DOHH2 (cell line): ENCODE data around the gene TUBB.

Source experiments
- EZH2phosphoT487 ChIP-seq: fragments of 200-600 bp; sonication (generic); IDR thresholded peaks from 2 replicates; pipeline ENCODE4 v1.6.1; 2017; ENCODE audit warnings: borderline replicate concordance, mild to moderate bottlenecking, antibody characterized with exemption, low read length, moderate library complexity, mixed read lengths
- TF ChIP-seq, protein P1 (sequence below): fragments of 200-600 bp; sonication (generic); IDR thresholded peaks from one replicate; pipeline ENCODE4 v1.5.1; 2014; ENCODE audit warnings: antibody characterized with exemption, mild to moderate bottlenecking, low read depth, low read length; ENCODE audit not compliant: poor library complexity, severe bottlenecking

DNA sequence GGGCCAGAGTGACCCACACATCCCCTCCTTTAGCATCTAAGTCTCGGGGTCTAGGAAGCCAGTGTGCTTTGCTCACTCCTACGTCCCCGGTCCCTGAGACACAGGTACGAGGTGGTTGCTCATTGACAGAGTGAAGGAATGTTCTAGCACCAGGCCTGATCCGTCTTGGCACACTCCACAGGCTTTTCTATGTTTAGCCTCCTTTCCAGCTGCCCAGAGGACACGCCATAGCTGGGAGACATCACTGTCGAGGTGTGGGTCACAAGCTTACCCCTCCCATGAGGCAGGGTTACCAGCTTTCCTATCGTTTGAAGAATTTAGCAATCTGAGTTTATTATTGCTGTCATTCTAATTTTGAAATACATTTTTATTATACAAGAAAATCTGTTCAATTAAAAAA, 54.5 kb downstream of the TUBB start:
- TF ChIP-seq, protein P1, sequence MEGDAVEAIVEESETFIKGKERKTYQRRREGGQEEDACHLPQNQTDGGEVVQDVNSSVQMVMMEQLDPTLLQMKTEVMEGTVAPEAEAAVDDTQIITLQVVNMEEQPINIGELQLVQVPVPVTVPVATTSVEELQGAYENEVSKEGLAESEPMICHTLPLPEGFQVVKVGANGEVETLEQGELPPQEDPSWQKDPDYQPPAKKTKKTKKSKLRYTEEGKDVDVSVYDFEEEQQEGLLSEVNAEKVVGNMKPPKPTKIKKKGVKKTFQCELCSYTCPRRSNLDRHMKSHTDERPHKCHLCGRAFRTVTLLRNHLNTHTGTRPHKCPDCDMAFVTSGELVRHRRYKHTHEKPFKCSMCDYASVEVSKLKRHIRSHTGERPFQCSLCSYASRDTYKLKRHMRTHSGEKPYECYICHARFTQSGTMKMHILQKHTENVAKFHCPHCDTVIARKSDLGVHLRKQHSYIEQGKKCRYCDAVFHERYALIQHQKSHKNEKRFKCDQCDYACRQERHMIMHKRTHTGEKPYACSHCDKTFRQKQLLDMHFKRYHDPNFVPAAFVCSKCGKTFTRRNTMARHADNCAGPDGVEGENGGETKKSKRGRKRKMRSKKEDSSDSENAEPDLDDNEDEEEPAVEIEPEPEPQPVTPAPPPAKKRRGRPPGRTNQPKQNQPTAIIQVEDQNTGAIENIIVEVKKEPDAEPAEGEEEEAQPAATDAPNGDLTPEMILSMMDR = no peak
- no peak for TF ChIP-seq EZH2phosphoT487
